PC-3 (cell line): ENCODE measurements around the gene RASL10A. TPM values are rescaled to one million over a fixed set of nuclear protein-coding genes. Genes with fewer than 3 reads are reported as not detected.

Experiments
- ATAC-seq: fragments of 200-7000 bp; cut with Tn5 transposase; 2 replicates; pipeline ENCODE4 v1.9.1; 2020; ENCODE audit warnings: mild to moderate bottlenecking, moderate library complexity
- BruUV-seq: library from RNA; stranded (reverse); fragments of 400-500 nt; replicated peaks from 2 replicates; lab custom pipeline; 2021; lab: Mats Ljungman, UMichigan
- CTCF ChIA-PET: fragments of 300-600 bp; sonication (Branson Sonifier 250); formaldehyde crosslinking; loops from one replicate; lab custom pipeline; 2022; ENCODE audit warnings: antibody characterized with exemption; lab: Charles Lee
- POLR2A ChIA-PET: fragments of 300-600 bp; sonication (Branson Sonifier 250); formaldehyde crosslinking; loops from one replicate; lab custom pipeline; 2022; ENCODE audit warnings: antibody characterized with exemption; ENCODE audit not compliant: unreplicated experiment; lab: Charles Lee
- DNase-seq: peaks from one replicate; pipeline ENCODE4 v3.0.0-alpha.2; 2015
- H2AFZ ChIP-seq: fragments of 300-600 bp; sonication (generic); 2 replicates; pipeline ENCODE4 v1.6.0; 2016; ENCODE audit warnings: antibody characterized with exemption, low read length
- H3F3A ChIP-seq: fragments of 300-600 bp; sonication (generic); one replicate; pipeline ENCODE4 v1.6.0; 2017; ENCODE audit warnings: antibody characterized with exemption, low read length, control low read depth, mild to moderate bottlenecking; ENCODE audit not compliant: unreplicated experiment
- H3K27ac ChIP-seq: fragments of 300-600 bp; sonication (generic); 2 replicates; pipeline ENCODE4 v1.5.1; 2016; ENCODE audit warnings: mild to moderate bottlenecking, low read length
- H3K27me3 ChIP-seq: fragments of 300-600 bp; sonication (generic); 2 replicates; pipeline ENCODE4 v1.6.1; 2016; ENCODE audit warnings: low read length, mixed read lengths
- H3K36me3 ChIP-seq: fragments of 300-600 bp; sonication (generic); 2 replicates; pipeline ENCODE4 v1.6.1; 2016; ENCODE audit warnings: low read depth, mixed run types, low read length, mixed read lengths
- H3K4me1 ChIP-seq: fragments of 300-600 bp; sonication (generic); 2 replicates; pipeline ENCODE4 v1.5.1; 2016; ENCODE audit warnings: low read length; ENCODE audit not compliant: insufficient read depth
- H3K4me2 ChIP-seq: fragments of 300-600 bp; sonication (generic); 2 replicates; pipeline ENCODE4 v1.6.0; 2016; ENCODE audit warnings: low read length
- H3K4me3 ChIP-seq: fragments of 300-600 bp; sonication (generic); 2 replicates; pipeline ENCODE4 v1.5.1; 2016; ENCODE audit warnings: mild to moderate bottlenecking, low read length, mixed read lengths
- H3K79me2 ChIP-seq: fragments of 300-600 bp; sonication (generic); 2 replicates; pipeline ENCODE4 v1.6.1; 2017; ENCODE audit warnings: low read length, mixed read lengths
- H3K9ac ChIP-seq: fragments of 300-600 bp; sonication (generic); 2 replicates; pipeline ENCODE4 v1.6.0; 2016; ENCODE audit warnings: mild to moderate bottlenecking, low read length
- H3K9me2 ChIP-seq: fragments of 300-600 bp; sonication (generic); replicated peaks from 2 replicates; pipeline ENCODE4 v1.6.1; 2016; ENCODE audit warnings: mixed run types, low read length, mixed read lengths
- H3K9me3 ChIP-seq: fragments of 300-600 bp; sonication (generic); 2 replicates; pipeline ENCODE4 v1.6.1; 2016; ENCODE audit warnings: low read length, mixed read lengths
- H4K20me1 ChIP-seq: fragments of 300-600 bp; sonication (generic); 2 replicates; pipeline ENCODE4 v1.6.1; 2016; ENCODE audit warnings: low read length, mixed read lengths
- CTCF ChIP-seq: fragments of 300-600 bp; sonication (generic); conservative IDR thresholded peaks from 2 replicates; pipeline ENCODE4 v1.5.1; 2017; ENCODE audit warnings: antibody characterized with exemption, low read depth, mild to moderate bottlenecking, low read length
- EZH2 ChIP-seq: fragments of 300-600 bp; sonication (generic); IDR thresholded peaks from one replicate; pipeline ENCODE4 v1.6.1; 2017; ENCODE audit warnings: antibody characterized with exemption, mild to moderate bottlenecking, low read length; ENCODE audit not compliant: unreplicated experiment
- EZH2phosphoT487 ChIP-seq: fragments of 300-600 bp; sonication (generic); IDR thresholded peaks from 2 replicates; pipeline ENCODE4 v1.6.1; 2018; ENCODE audit warnings: mild to moderate bottlenecking, antibody characterized with exemption, low read length, borderline replicate concordance
- intact Hi-C: fragments of 100-400 bp; cut with micrococcal nuclease; formaldehyde crosslinking; loops from 2 replicates; pipeline ENCODE4 v1.9.0; 2023
- microRNA-seq: library from miRNA; unstranded; fragments of <30 nt; microRNA quantifications from one replicate; pipeline ENCODE4 v1.1.0, GENCODE V29; 2020; ENCODE audit not compliant: unreplicated experiment
- total RNA-seq: library from RNA; depleted of rRNA; stranded (reverse); fragments of >200 nt; gene quantifications from 2 replicates; pipeline ENCODE4 v1.2.3, GENCODE V29; 2014; rRNA removed

Gene RASL10A
- total RNA-seq, 1 experiment from 2014 or later, result not detected

- Histone ChIP-seq H2AFZ (no peak overlapping the region), H3F3A (no peaks in the 10 kb centered on the region), H3K4me3 (no peak overlapping the region), H3K9me3 (no peaks in the 10 kb centered on the region), H3K4me2 (no peak overlapping the region), H3K9ac (no peak overlapping the region), H3K27me3 (no peaks in the 10 kb centered on the region), H4K20me1 (peaks cover 1% of the 10 kb centered on the region), H3K4me1 (peaks cover 10% of the 10 kb centered on the region; the same call in 1 of the 2 replicates), H3K27ac (no peak overlapping the region), H3K9me2 (no peaks in the 10 kb centered on the region), H3K79me2 (peaks cover 30% of the 10 kb centered on the region), H3K36me3 (no peaks in the 10 kb centered on the region; the same call in 1 of the 2 replicates)
- intact Hi-C loops, result no loop called here
- ChIA-PET POLR2A (no interaction called here), CTCF (no interaction called here)
- DNase-seq (no peak), ATAC-seq (no peak)
- TF ChIP-seq EZH2 (no peak), CTCF (no peak), EZH2phosphoT487 (no peak)
- BruUV-seq, result no TSS peak
Observed at GRCh38 chr22:29263791-29264276, 51.7 kb downstream of the RASL10A start.

Small RNAs within 50 kb of the gene (microRNA-seq; reads per million reads assigned to microRNA genes)
- gene MIR3653, result 16.3 reads per million, percentile 42 among the genes with 10 or more reads in this experiment

Other genes starting within 250 kb of the RASL10A start
- 2.7 and 4.1 TPM in 2 replicates for gene KREMEN1, start 242.7 kb downstream of the RASL10A start, total RNA-seq
- gene EMID1, start 109.8 kb downstream of the RASL10A start, total RNA-seq, result 1.2 and 1.3 TPM in 2 replicates
- gene RHBDD3, start 47.7 kb downstream of the RASL10A start, total RNA-seq, result 23.7 and 33.1 TPM in 2 replicates
- gene EWSR1, start 47.4 kb downstream of the RASL10A start, total RNA-seq, result 288 and 321 TPM in 2 replicates
- gene GAS2L1, start 9.0 kb downstream of the RASL10A start, total RNA-seq, result 58.4 and 75.7 TPM in 2 replicates
- gene AP1B1, start 72.9 kb upstream of the RASL10A start, total RNA-seq, result 81.2 and 96.4 TPM in 2 replicates
- not detected in 2 replicates for gene RFPL1, start 122.9 kb upstream of the RASL10A start, total RNA-seq
- 0.29 TPM in 1 of 2 replicates, not detected in the other for gene NEFH, start 164.5 kb upstream of the RASL10A start, total RNA-seq
- gene THOC5, start 238.1 kb upstream of the RASL10A start, total RNA-seq, result 32.8 and 33.9 TPM in 2 replicates